Astrocyte (in vitro differentiated cells and primary cell): ENCODE measurements around the gene TMEM196. TPM values are rescaled to one million over a fixed set of nuclear protein-coding genes. Genes with fewer than 3 reads are reported as not detected.

ENCODE experiments used
- DNase-seq: peaks from one replicate; pipeline ENCODE4 v3.0.0-alpha.2; 2010; ENCODE audit warnings: low read depth
- FAIRE-seq: peaks from 2 replicates; lab custom pipeline; 2011; peaks lifted over from hg19 to GRCh38; lab: Jason Lieb, UNC
- H2AFZ ChIP-seq: 2 replicates; pipeline ENCODE4 v1.6.0; 2012; ENCODE audit warnings: low read depth, low read length, inconsistent platforms
- H3K27ac ChIP-seq: 2 replicates; pipeline ENCODE4 v1.5.1; 2011; ENCODE audit warnings: low read depth, low read length, inconsistent platforms
- H3K27me3 ChIP-seq: 2 replicates; pipeline ENCODE4 v1.6.0; 2011; ENCODE audit warnings: low read length, inconsistent platforms; ENCODE audit not compliant: insufficient read depth
- H3K36me3 ChIP-seq: 2 replicates; pipeline ENCODE4 v1.5.1; 2011; ENCODE audit warnings: low read length, inconsistent platforms; ENCODE audit not compliant: insufficient read depth
- H3K4me1 ChIP-seq: 2 replicates; pipeline ENCODE4 v1.5.1; 2011; ENCODE audit warnings: low read length, inconsistent platforms; ENCODE audit not compliant: insufficient read depth
- H3K4me2 ChIP-seq: 2 replicates; pipeline ENCODE4 v1.6.0; 2012; ENCODE audit warnings: low read length, inconsistent platforms
- H3K4me3 ChIP-seq: 2 replicates; pipeline ENCODE4 v1.5.1; 2011; ENCODE audit warnings: low read depth, mild to moderate bottlenecking, low read length, inconsistent platforms; ENCODE audit not compliant: insufficient read depth
- H3K79me2 ChIP-seq: 2 replicates; pipeline ENCODE4 v1.6.0; 2012; ENCODE audit warnings: mild to moderate bottlenecking, low read length, inconsistent platforms; ENCODE audit not compliant: insufficient read depth
- H3K9ac ChIP-seq: 2 replicates; pipeline ENCODE4 v1.6.0; 2012; ENCODE audit warnings: mild to moderate bottlenecking, low read length, inconsistent platforms
- H3K9me3 ChIP-seq: 2 replicates; pipeline ENCODE4 v1.5.1; 2012; ENCODE audit warnings: low read depth, mild to moderate bottlenecking, low read length, inconsistent platforms; ENCODE audit not compliant: insufficient read depth
- H4K20me1 ChIP-seq: 2 replicates; pipeline ENCODE4 v1.6.0; 2012; ENCODE audit warnings: low read length, inconsistent platforms; ENCODE audit not compliant: insufficient read depth
- H3K27ac Mint-ChIP-seq: one replicate; pipeline ENCODE4 v1.8.0; 2021; ENCODE audit warnings: mild to moderate bottlenecking, mixed read lengths; ENCODE audit not compliant: unreplicated experiment
- H3K27me3 Mint-ChIP-seq: one replicate; pipeline ENCODE4 v1.8.0; 2021; ENCODE audit warnings: low read depth, mixed read lengths; ENCODE audit not compliant: unreplicated experiment
- H3K36me3 Mint-ChIP-seq: one replicate; pipeline ENCODE4 v1.8.0; 2021; ENCODE audit warnings: low read depth, mixed read lengths; ENCODE audit not compliant: unreplicated experiment
- H3K4me1 Mint-ChIP-seq: one replicate; pipeline ENCODE4 v1.8.0; 2021; ENCODE audit warnings: low read depth, mixed read lengths; ENCODE audit not compliant: unreplicated experiment
- H3K4me3 Mint-ChIP-seq: one replicate; pipeline ENCODE4 v1.8.0; 2021; ENCODE audit warnings: mild to moderate bottlenecking, moderate library complexity, mixed read lengths; ENCODE audit not compliant: unreplicated experiment
- H3K9me3 Mint-ChIP-seq: one replicate; pipeline ENCODE4 v1.8.0; 2021; ENCODE audit warnings: mild to moderate bottlenecking, mixed read lengths; ENCODE audit not compliant: unreplicated experiment
- EZH2 ChIP-seq: IDR thresholded peaks from 2 replicates; pipeline ENCODE4 v1.6.1; 2012; ENCODE audit warnings: mild to moderate bottlenecking, low read length, inconsistent platforms; ENCODE audit not compliant: insufficient read depth
- total RNA-seq: library from RNA; stranded (reverse); gene quantifications from 2 replicates; pipeline ENCODE4 v1.2.1, GENCODE V29; 2021
- TF ChIP-seq, protein P1 (sequence below): IDR thresholded peaks from 2 replicates; pipeline ENCODE4 v1.5.1; 2011; ENCODE audit warnings: low read depth, mild to moderate bottlenecking, inconsistent platforms, low read length, moderate library complexity; ENCODE audit not compliant: insufficient read depth

The TMEM196 gene
- total RNA-seq, 1 donor from 2014 or later: not detected

GRCh38 chr7:19698331-19698730, 75.1 kb downstream of the TMEM196 start:
- H3K9me3 ChIP-seq: no peaks in the 10 kb centered on the region
- Mint-ChIP-seq H3K4me1 (peaks cover 2% of the 10 kb centered on the region), H3K4me3 (no peak overlapping the region), H3K36me3 (peaks cover 5% of the 10 kb centered on the region), H3K27me3 (no peaks in the 10 kb centered on the region), H3K27ac (no peak overlapping the region), H3K9me3 (no peaks in the 10 kb centered on the region)
- no peak for DNase-seq
- no peak overlapping the region for H2AFZ ChIP-seq
- H3K4me2 ChIP-seq: no peak overlapping the region
- TF ChIP-seq, protein P1, sequence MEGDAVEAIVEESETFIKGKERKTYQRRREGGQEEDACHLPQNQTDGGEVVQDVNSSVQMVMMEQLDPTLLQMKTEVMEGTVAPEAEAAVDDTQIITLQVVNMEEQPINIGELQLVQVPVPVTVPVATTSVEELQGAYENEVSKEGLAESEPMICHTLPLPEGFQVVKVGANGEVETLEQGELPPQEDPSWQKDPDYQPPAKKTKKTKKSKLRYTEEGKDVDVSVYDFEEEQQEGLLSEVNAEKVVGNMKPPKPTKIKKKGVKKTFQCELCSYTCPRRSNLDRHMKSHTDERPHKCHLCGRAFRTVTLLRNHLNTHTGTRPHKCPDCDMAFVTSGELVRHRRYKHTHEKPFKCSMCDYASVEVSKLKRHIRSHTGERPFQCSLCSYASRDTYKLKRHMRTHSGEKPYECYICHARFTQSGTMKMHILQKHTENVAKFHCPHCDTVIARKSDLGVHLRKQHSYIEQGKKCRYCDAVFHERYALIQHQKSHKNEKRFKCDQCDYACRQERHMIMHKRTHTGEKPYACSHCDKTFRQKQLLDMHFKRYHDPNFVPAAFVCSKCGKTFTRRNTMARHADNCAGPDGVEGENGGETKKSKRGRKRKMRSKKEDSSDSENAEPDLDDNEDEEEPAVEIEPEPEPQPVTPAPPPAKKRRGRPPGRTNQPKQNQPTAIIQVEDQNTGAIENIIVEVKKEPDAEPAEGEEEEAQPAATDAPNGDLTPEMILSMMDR: no peak
- no peak for TF ChIP-seq EZH2
- no peaks in the 10 kb centered on the region for H3K4me1 ChIP-seq
- no peaks in the 10 kb centered on the region for H4K20me1 ChIP-seq
- no peaks in the 10 kb centered on the region for H3K27me3 ChIP-seq
- no peak overlapping the region for H3K4me3 ChIP-seq
- H3K36me3 ChIP-seq: peaks cover 7% of the 10 kb centered on the region
- H3K9ac ChIP-seq: no peak overlapping the region
- H3K79me2 ChIP-seq: peaks cover 4% of the 10 kb centered on the region
- no peak for FAIRE-seq
- no peak overlapping the region for H3K27ac ChIP-seq

DNA sequence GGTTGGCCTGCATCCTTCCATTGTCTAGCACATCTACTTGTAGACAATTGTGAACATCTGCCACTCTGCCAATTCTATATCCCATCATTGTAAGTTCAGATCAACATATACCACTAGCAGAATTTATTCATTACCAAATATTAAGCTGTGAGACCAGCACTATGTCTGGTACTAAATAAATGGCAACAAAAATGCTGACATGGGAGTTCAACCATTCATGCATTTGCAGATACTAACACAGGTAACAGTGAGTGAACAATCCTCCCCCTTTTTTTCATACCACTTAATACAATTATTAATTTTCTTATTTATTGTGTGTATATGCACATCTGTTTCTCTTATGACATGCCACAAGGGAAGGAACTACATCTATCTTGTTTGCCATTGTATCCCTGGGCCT, 76.5 kb downstream of the TMEM196 start:
- TF ChIP-seq, protein P1: no peak
- TF ChIP-seq EZH2: no peak

DNA sequence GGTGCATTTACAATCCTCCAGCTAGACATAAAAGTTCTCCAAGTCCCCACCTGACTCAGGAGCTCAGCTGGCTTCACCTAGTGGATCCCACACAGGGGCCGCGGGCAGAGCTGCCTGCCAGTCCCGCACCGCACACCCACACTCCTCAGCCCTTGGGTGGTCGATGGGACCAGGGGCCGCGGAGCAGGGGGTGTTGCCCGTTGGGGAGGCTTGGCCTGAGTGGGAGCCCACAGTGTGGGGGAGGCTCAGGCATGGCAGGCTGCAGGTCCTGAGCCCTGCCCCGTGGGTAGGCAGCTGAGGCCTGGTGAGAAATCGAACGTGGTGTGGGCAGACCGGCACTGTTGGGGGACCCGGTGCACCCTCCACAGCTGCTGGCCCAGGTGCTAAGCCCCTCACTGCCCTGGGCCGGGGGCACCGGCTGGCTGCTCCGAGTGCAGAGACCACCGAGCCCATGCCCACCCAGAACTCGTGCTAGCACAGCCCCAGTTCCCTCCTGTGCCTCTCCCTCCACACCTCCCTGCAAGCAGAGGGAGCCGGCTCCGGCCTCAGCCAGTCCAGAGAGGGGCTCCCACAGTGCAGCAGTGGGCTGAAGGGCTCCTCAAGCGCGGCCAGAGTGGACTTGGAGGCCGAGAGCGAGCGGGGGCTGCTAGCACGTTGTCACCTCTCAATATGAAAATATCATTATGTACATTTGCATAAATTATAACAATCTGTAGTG, 81.1 kb downstream of the TMEM196 start:
- Histone ChIP-seq H3K27ac (no peak overlapping the region), H3K36me3 (no peaks in the 10 kb centered on the region), H3K27me3 (no peaks in the 10 kb centered on the region), H3K9me3 (no peaks in the 10 kb centered on the region), H4K20me1 (no peaks in the 10 kb centered on the region), H2AFZ (no peak overlapping the region), H3K4me3 (no peak overlapping the region), H3K9ac (no peak overlapping the region), H3K79me2 (no peaks in the 10 kb centered on the region), H3K4me1 (no peaks in the 10 kb centered on the region), H3K4me2 (no peak overlapping the region)
- Mint-ChIP-seq H3K27ac (no peak overlapping the region), H3K27me3 (no peaks in the 10 kb centered on the region), H3K36me3 (peaks cover 2% of the 10 kb centered on the region), H3K4me1 (no peaks in the 10 kb centered on the region), H3K4me3 (no peak overlapping the region), H3K9me3 (no peaks in the 10 kb centered on the region)
- DNase-seq (no peak), FAIRE-seq (no peak)
- TF ChIP-seq, protein P1: no peak

More for the DNA sequence above, 76.5 kb downstream of the TMEM196 start:
- Histone ChIP-seq H3K79me2 (no peaks in the 10 kb centered on the region), H4K20me1 (no peaks in the 10 kb centered on the region), H3K36me3 (peaks cover 7% of the 10 kb centered on the region), H3K4me1 (no peaks in the 10 kb centered on the region), H3K27ac (no peak overlapping the region), H3K27me3 (no peaks in the 10 kb centered on the region), H3K9me3 (no peaks in the 10 kb centered on the region), H3K9ac (no peak overlapping the region), H3K4me3 (no peak overlapping the region), H3K4me2 (no peak overlapping the region), H2AFZ (no peak overlapping the region)
- no peaks in the 10 kb centered on the region for H3K27me3 Mint-ChIP-seq
- peaks cover 2% of the 10 kb centered on the region for H3K4me1 Mint-ChIP-seq
- no peak overlapping the region for H3K4me3 Mint-ChIP-seq
- no peaks in the 10 kb centered on the region for H3K9me3 Mint-ChIP-seq
- DNase-seq (no peak), FAIRE-seq (no peak)
- no peak overlapping the region for H3K27ac Mint-ChIP-seq
- peaks cover 5% of the 10 kb centered on the region for H3K36me3 Mint-ChIP-seq
